Measurements from ENCODE around the gene PAK6. TPM values are rescaled to one million over a fixed set of nuclear protein-coding genes. Genes with fewer than 3 reads are reported as not detected.

The PAK6 gene
- total RNA-seq, 1 donor from 2014 or later = 0.31 TPM

DNA sequence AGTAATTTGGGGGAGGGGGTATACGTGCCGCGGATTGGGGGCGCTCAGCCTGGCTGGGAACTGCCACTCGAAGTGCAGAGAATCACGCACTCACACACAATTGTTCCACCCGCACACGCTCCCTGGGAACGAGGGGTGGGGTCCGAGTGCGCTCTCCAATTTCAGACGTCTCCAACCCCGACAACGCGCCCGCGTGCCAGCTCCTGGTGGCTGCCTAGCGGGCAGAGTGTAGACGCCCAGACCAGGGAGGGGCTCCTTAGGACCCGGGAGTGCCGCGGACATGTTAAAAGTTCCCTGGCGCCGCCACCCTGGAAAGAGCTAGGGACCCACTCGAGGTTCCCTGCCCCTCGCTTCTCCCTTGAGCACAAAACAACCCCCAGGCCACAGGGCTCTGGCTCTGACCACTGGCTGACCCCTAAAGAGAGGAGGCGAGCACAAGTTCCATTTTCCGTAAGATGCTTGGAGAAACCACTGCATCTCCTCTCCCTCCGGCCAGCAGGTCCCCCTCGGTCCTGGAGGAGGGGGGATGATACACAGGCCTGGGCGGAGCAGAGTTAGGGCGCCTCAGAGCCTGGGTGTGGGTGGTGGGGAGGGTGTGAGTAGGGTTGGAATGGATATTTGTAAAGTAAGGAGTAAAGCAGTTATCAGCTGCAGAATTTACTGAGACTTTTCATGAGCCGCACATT is 44.9 kb downstream of the PAK6 start:
- Mint-ChIP-seq H3K4me3 (ENCODE audit: unreplicated experiment) (no peak overlapping the region), H3K4me1 (ENCODE audit: unreplicated experiment) (peaks cover 13% of the 10 kb centered on the region), H3K27me3 (ENCODE audit: unreplicated experiment) (peaks cover 33% of the 10 kb centered on the region), H3K9me3 (ENCODE audit: unreplicated experiment) (no peaks in the 10 kb centered on the region), H3K27ac (ENCODE audit: unreplicated experiment) (peak overlapping the region; percentile 24), H3K36me3 (ENCODE audit: low read depth, unreplicated experiment) (peaks cover 7% of the 10 kb centered on the region)
- no peak for TF ChIP-seq CTCF (IDR thresholded peaks at IDR 0.05; ENCODE audit: unreplicated experiment)
- DNase-seq (ENCODE audit: low spot score) = no peak

- peaks cover 7% of the 10 kb centered on the region for H3K36me3 Mint-ChIP-seq (ENCODE audit: low read depth, unreplicated experiment)
- no peak overlapping the region for H3K4me3 Mint-ChIP-seq (ENCODE audit: unreplicated experiment)
- H3K27me3 Mint-ChIP-seq (ENCODE audit: unreplicated experiment) = peaks cover 31% of the 10 kb centered on the region
Observed at GRCh38 chr15:40285151-40285550, 46.3 kb downstream of the PAK6 start.

GRCh38 chr15:40285554-40286011 is 46.7 kb downstream of the PAK6 start:
- H3K4me3 Mint-ChIP-seq (ENCODE audit: unreplicated experiment) = no peak overlapping the region
- peaks cover 7% of the 10 kb centered on the region for H3K36me3 Mint-ChIP-seq (ENCODE audit: low read depth, unreplicated experiment)
- H3K27me3 Mint-ChIP-seq (ENCODE audit: unreplicated experiment) = peaks cover 27% of the 10 kb centered on the region
- H3K9me3 Mint-ChIP-seq (ENCODE audit: unreplicated experiment) = no peaks in the 10 kb centered on the region
- no peak for TF ChIP-seq CTCF (IDR thresholded peaks at IDR 0.05; ENCODE audit: unreplicated experiment)
- no peak overlapping the region for H3K27ac Mint-ChIP-seq (ENCODE audit: unreplicated experiment)
- no peak for DNase-seq (ENCODE audit: low spot score)
- H3K4me1 Mint-ChIP-seq (ENCODE audit: unreplicated experiment) = peaks cover 10% of the 10 kb centered on the region

More at GRCh38 chr15:40285151-40285550, 46.3 kb downstream of the PAK6 start:
- TF ChIP-seq CTCF (IDR thresholded peaks at IDR 0.05; ENCODE audit: unreplicated experiment) = no peak
- no peak for DNase-seq (ENCODE audit: low spot score)
- Mint-ChIP-seq H3K4me1 (ENCODE audit: unreplicated experiment) (peaks cover 8% of the 10 kb centered on the region), H3K9me3 (ENCODE audit: unreplicated experiment) (no peaks in the 10 kb centered on the region), H3K27ac (ENCODE audit: unreplicated experiment) (no peak overlapping the region)

GRCh38 chr15:40286061-40286532 is 47.2 kb downstream of the PAK6 start:
- no peak for TF ChIP-seq CTCF (IDR thresholded peaks at IDR 0.05; ENCODE audit: unreplicated experiment)
- Mint-ChIP-seq H3K27me3 (ENCODE audit: unreplicated experiment) (peaks cover 22% of the 10 kb centered on the region), H3K27ac (ENCODE audit: unreplicated experiment) (no peak overlapping the region), H3K4me1 (ENCODE audit: unreplicated experiment) (peaks cover 9% of the 10 kb centered on the region), H3K9me3 (ENCODE audit: unreplicated experiment) (no peaks in the 10 kb centered on the region), H3K4me3 (ENCODE audit: unreplicated experiment) (no peak overlapping the region), H3K36me3 (ENCODE audit: low read depth, unreplicated experiment) (peaks cover 7% of the 10 kb centered on the region)
- no peak for DNase-seq (ENCODE audit: low spot score)

DNA sequence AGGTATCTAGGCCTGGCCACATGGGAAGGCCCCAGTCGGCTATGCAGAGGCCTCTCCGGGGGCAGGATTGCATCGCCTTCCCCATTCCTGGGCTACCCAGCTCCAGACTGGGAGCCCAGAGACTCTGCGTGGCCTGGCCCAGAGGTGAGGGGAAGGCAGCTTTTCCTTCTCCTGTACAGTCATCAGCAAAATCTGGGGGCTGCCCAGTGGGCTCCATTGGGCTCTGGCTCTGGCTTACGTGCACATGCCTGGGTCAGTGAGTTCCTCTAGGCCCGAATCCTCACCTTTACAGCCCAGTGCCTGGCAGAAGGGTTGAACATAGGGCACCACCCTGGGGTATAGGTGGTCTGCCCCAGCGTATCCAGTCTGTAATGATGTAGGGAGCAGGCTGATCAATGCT is 47.9 kb downstream of the PAK6 start:
- H3K4me3 Mint-ChIP-seq (ENCODE audit: unreplicated experiment) = no peak overlapping the region
- H3K9me3 Mint-ChIP-seq (ENCODE audit: unreplicated experiment) = no peaks in the 10 kb centered on the region
- TF ChIP-seq CTCF (IDR thresholded peaks at IDR 0.05; ENCODE audit: unreplicated experiment) = no peak
- H3K27me3 Mint-ChIP-seq (ENCODE audit: unreplicated experiment) = peaks cover 20% of the 10 kb centered on the region
- H3K4me1 Mint-ChIP-seq (ENCODE audit: unreplicated experiment) = peaks cover 7% of the 10 kb centered on the region
- no peak for DNase-seq (ENCODE audit: low spot score)
- peaks cover 7% of the 10 kb centered on the region for H3K36me3 Mint-ChIP-seq (ENCODE audit: low read depth, unreplicated experiment)
- no peak overlapping the region for H3K27ac Mint-ChIP-seq (ENCODE audit: unreplicated experiment)

All from endothelial cell (in vitro differentiated cells).